Glomerular endothelial cell (primary cell): ENCODE data around the gene TRAF3IP1. TPM values are rescaled to one million over a fixed set of nuclear protein-coding genes. Genes with fewer than 3 reads are reported as not detected.
"Not testable (repeated sequence)": the region's sequence is repeated elsewhere in the genome, so short reads cannot be mapped to it uniquely, and the experiment has no call there.

Source experiments
- DNase-seq: peaks from one replicate; pipeline ENCODE4 v3.0.0-alpha.2; 2011; ENCODE audit warnings: low read depth, low spot score; ENCODE audit errors: extremely low read depth
- total RNA-seq: library from RNA; depleted of rRNA; stranded (reverse); fragments of >200 nt; gene quantifications from 2 replicates; pipeline ENCODE4 v1.2.3, GENCODE V29; 2015

TRAF3IP1 gene
- total RNA-seq, 1 donor from 2014 or later, result 8.9 TPM

DNA sequence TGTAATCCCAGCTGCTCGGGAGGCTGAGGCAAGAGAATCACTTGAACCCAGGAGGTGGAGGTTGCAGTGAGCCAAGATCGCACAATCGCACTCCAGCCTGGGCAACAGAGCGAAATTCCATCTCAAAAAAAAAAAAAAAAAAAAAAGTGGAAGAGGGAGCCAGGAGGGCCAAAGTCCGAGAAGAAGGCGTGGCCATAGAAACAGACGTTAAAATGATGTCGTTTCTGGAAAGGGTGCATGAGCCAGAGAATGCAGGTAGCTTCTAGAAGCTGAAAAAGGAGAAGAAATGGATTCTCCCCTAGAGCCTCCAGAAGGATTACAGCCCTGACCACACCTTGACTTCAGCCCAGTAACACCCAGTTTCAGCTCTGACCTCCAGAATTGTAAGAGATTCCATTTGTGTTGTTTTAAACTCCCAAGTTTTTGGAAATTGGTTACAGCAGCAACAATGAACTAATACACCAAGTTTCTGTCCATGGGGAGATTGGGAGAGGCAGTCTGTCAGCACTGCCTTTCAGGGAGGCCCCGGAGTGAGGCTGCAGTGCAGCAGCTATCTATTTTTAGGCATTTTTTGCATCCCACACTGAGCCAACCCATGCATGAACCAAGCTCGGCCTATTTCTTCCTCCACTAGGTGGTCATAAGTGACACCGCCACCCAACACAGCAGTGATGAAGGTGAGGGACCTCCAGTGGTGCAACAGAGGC lies 14.2 kb upstream of the TRAF3IP1 start:
- no peak for DNase-seq

GRCh38 chr2:238306672-238306998 lies 13.7 kb upstream of the TRAF3IP1 start:
- no peak for DNase-seq

- DNase-seq, result no peak
Measured at GRCh38 chr2:238308177-238308576, 12.1 kb upstream of the TRAF3IP1 start.

GRCh38 chr2:238310721-238311120 lies 9.6 kb upstream of the TRAF3IP1 start:
- DNase-seq, result not testable (repeated sequence)

DNA sequence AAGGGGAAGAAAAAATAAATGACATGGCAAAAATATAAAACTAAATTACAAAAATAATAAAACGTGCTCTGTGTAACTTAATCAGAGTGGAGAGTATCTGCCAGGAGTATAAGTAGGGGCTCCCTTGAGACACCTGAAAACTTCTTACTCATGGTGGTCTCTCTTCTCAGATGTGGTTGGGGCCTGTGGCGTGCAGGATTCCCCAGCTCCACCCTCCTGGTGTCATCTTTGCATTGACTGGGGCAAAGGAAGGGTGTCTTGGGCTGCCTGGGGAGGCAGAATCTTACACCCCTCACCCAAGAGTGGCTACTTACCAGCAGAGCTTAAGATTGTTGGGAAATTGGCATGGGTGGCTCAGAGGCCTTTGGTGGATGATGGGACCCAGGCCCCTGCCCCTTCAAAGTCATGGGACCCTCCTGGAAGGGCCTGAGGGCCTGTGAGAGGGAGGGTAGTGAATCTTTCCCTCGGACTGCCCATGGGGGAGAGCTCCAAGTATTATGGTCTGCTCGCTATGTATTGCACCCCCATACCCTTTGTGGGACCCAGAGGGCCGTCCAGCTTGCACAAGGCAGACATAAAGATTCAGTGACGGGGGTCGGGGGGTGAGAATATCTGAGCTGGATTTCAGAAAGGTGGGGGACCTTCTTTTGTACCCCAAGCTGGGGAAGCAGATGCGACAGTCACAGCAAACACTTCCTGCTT lies 6.9 kb upstream of the TRAF3IP1 start:
- DNase-seq, result no peak

GRCh38 chr2:238313991-238314350 lies 6.3 kb upstream of the TRAF3IP1 start:
- DNase-seq, result no peak

DNA sequence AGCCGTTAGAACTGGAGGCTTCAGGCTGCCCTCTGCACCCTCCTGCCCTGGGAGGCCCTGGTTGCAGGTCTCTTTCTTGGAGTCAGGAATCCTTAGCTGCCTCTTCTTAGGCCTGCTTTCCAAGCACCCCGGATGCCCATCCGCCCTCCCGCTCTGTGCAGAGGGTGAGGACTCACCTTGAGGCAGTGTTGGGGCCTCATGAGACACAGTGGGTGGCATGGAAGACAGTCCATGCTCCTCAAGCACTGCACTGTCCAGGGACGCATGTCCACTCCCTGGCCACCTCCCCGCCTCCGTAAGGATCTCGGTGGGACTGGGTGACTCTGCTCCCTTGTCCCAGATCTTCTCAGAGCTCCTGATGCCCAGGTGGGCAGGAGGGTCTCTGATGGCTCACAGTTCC lies 5.7 kb upstream of the TRAF3IP1 start:
- no peak for DNase-seq

DNA sequence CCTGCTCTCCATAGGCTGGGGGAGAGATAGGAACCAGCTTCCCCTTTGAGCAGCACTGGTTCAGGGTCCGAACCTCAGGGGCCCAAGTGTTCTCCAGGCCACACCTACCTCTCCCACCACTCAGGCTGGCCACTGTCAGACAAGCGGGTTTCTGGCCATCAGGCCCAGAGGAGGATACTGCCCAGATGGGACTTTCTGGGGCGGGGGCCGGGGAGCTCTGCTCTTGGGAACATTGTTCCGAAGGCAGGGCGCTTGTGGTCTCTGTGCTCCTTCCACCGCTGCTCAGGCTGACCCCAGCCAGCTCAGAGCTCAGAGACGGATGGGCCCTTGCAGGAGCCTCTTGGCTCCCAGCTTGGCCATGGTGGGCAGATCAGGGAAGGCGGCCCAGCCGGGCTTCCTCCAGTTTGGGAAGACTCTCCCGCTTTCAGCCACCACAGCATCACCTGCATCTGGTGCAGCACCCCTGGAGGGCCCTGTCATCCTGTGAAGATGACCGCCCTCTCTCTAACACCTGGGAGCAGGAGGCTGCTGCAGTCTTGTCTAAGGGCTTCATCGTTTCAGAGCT lies 5.2 kb upstream of the TRAF3IP1 start:
- no peak for DNase-seq

DNA sequence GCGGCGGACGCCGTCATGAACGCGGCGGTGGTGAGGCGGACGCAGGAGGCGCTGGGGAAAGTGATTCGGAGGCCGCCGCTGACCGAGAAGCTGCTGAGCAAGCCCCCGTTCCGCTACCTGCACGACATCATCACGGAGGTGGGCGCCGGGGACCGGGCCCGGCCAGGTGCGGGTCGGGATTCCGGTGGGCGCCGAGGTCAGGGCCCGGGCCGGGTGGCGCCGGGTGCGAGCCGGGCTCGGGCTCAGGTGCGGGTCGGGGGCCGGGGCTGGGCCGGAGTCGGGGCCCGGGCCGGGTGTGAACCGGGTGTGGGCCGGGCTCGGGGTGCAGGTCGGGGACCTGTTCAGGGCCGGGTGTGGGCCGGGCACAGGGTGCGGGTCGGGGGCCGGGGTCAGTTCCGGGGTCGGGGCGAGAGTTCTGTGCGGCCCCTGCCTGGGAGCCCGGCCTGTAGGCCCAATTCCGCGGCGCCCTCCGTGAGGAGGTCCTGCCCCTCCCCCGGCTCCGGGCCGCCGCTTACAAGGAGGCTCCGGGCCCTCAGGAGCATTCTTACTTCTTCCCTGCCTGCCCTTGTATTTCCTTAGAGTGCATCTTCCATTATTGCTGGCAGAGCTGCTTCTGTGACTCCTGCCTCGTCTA lies 447 bp downstream of the TRAF3IP1 start:
- no peak for DNase-seq

DNA sequence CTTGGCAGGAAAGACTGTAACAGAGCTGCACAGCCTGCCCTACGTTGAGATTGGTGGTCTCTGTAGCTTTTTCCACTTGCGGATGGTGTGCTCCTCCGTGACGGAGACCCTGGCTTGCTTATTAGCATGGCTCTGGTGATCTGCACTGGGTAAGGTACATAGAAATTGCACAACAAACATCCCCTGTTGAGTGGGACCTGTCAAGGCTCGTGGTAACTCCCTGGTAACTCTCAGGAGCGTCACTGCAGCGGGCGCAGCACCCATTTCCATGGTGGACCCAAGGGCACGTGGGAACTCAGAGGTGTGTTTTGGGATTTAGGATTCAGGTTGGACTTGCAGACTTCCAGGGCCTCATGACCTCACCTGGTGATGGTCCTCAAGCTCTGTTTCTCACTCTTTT lies 1.1 kb downstream of the TRAF3IP1 start:
- no peak for DNase-seq

- no peak for DNase-seq
Measured at GRCh38 chr2:238322001-238322411, 1.7 kb downstream of the TRAF3IP1 start.

GRCh38 chr2:238324248-238324647 lies 3.9 kb downstream of the TRAF3IP1 start:
- not testable (repeated sequence) for DNase-seq

DNA sequence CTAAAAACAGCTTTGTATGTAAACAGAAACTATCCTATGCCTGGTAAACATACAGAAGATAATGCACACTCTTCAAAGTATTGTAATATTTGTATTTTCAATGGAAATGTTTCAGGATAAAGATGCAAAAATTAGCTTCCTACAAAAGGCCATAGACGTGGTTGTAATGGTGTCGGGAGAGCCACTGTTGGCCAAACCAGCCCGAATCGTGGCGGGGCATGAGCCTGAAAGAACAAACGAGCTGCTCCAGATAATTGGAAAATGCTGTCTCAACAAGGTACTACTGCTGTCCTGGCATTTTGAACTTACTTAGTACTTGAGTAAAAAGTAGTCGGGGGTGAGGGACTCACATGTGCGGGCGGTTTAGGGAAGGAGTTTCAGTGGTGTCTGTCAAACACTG lies 5.4 kb downstream of the TRAF3IP1 start:
- no peak for DNase-seq

DNA sequence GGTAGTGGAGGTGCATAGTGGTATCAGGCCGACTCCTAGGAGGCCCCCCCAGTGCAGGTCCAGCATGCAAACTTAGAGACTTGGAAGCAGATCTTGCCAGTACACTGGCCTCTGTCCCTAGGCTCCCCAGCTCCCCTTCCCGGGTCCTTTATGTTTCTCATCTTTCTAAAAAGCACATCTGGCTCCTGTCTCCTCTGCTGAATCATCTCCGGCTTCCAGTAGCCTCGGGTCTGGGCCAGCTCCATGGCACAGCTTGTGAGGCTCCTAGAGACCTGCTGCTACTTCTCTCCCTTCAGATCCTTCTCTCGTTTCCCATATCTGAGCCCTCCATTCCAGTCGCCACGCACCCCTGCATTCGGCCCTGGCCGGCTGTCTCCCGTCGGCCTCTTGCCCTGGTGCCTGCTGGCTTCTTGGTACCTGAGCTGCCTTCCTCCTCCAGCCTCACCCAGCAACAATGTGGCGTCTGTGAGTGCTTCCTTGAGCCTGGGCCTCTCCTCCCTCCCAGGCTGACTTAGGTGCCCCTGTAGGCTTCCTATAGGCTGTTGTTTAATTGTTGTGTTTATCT lies 6.6 kb downstream of the TRAF3IP1 start:
- no peak for DNase-seq

DNA sequence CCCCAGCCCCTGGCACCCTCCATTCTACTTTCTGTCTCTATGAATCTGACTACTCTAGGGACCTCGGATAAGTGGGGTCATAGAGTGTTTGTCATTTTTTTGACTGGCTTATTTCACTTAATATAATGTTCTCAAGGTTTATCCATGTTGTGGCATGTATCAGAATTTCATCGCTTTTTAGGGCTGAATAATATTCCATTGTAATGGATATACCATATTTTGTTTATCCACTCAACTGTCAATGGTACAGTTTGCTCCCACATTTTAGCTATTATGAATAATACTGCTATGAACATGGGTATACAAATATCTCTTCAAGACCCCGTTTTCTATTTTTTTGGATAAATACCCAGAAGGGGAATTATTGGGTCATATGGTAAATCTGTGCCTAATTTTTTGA lies 7.4 kb downstream of the TRAF3IP1 start:
- no peak for DNase-seq

GRCh38 chr2:238330391-238330790 lies 10.1 kb downstream of the TRAF3IP1 start:
- no peak for DNase-seq

DNA sequence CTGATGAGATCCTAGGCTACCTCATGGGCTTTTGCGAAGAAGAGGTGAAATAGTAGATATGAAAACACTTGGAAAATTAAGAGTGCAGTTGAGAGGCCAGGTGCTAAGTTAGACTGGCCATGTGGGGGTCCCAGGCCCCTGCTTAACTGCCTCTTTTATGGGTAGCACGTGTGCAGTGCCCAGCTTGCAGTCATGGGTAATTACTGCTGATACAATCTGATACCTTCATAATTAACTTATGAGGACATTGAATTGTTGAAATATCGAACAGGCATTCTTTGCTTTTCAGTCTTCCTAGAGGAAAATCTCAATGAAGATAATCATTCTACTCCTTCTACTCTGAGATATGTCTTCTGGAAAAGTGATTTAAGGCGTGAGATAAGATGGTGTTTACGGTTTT lies 11.6 kb downstream of the TRAF3IP1 start:
- DNase-seq, result no peak

- no peak for DNase-seq
Measured at GRCh38 chr2:238334885-238335284, 14.6 kb downstream of the TRAF3IP1 start.

GRCh38 chr2:238335591-238335990 lies 15.3 kb downstream of the TRAF3IP1 start:
- not testable (repeated sequence) for DNase-seq

DNA sequence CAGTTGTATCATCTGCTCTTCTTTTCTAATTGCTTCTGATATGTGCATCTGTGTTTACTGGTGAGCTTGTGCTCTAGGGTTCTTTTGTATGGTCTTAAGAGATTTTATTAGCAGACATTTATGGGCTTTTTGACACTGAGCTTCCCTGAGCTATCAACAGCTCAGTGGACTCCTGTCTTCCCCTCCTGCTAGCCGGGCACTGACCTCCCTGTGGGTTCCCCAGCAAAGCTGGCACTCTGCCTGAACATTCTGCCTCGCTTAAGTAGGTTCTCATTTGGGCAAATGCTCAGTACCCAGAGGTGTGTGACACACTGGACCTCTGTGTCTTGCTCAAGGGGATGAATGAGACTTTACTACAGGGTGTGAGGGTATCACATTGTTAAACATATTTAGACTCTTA lies 15.8 kb downstream of the TRAF3IP1 start:
- no peak for DNase-seq

GRCh38 chr2:238336793-238337444 lies 16.6 kb downstream of the TRAF3IP1 start:
- DNase-seq, result no peak
